Posterior cingulate gyrus (tissue), 11 donors: ENCODE measurements around the gene NEUROD1.

ENCODE experiments used
- DNase-seq, 10 donors: peaks; one replicate each; pipeline versions ENCODE4 v3.0.0 to v3.0.0-alpha.2; 2020 to 2021; ENCODE audit warnings: mixed read lengths in 3 of 10
- intact Hi-C: fragments of 100-400 bp; cut with DNase I; formaldehyde crosslinking; loops from one replicate; pipeline ENCODE4 v1.15.1; 2023

The NEUROD1 gene

GRCh38 chr2:181646415-181646987 is 33.8 kb downstream of the NEUROD1 start:
- intact Hi-C loops: no loop called here
- DNase-seq: no peak

- intact Hi-C loops: no loop called here
Measured at GRCh38 chr2:181643151-181643550, 37.2 kb downstream of the NEUROD1 start.

GRCh38 chr2:181642086-181642485 is 38.2 kb downstream of the NEUROD1 start:
- DNase-seq: no peak
- intact Hi-C loops: no loop called here

More at GRCh38 chr2:181643151-181643550, 37.2 kb downstream of the NEUROD1 start:
- DNase-seq: no peak

DNA sequence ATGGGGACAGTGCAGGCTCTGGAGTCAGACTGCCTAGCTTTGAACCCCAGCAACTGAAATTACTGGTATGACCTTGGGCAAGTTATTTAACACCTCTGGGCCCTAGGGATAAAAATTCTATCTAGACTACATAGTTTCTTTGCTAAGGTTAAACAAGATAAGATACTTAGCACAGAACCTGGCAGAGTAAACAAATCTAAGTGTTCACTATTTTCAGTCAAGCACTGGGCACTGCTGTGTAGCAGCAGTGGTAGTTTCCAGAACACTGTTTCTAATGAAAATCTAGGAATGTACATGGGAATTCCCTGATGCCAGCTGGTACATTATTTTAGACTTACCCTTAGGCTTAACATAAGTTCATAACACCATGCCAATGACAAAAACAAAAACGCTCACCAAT is 40.6 kb downstream of the NEUROD1 start:
- intact Hi-C loops: no loop called here
- no peak for DNase-seq

DNA sequence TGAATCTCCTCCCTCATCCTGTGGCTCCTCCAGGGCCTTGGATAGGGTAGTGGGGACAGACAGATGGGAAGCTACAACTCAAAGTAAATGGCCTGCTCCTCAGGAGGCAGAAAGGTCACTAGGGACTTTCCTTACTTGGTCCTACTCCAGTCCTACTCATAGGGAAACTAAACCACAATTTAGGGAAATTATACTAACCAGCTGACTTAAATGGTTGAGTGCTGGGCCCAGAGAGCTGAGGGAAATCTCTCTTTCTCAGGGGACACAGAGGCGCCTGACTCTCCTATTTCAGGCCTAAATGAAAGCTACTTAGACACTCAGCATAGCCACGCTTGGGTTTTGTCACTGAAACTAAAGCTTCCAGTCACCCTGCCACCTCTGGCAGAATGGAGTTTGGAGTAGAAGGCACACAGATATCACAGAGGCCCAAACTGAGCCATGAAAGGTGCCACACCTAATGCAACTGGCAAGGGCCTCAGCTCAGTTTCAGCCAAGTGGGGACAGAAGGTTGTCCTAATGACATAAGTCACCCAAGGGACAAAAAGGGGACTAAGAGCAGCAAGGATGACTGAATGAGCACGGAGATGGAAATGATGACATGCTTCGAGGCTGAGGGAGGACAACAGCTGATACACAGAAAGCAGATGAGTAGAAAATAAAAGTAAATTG is 47.5 kb downstream of the NEUROD1 start:
- no peak for DNase-seq
- intact Hi-C loops: no loop called here

DNA sequence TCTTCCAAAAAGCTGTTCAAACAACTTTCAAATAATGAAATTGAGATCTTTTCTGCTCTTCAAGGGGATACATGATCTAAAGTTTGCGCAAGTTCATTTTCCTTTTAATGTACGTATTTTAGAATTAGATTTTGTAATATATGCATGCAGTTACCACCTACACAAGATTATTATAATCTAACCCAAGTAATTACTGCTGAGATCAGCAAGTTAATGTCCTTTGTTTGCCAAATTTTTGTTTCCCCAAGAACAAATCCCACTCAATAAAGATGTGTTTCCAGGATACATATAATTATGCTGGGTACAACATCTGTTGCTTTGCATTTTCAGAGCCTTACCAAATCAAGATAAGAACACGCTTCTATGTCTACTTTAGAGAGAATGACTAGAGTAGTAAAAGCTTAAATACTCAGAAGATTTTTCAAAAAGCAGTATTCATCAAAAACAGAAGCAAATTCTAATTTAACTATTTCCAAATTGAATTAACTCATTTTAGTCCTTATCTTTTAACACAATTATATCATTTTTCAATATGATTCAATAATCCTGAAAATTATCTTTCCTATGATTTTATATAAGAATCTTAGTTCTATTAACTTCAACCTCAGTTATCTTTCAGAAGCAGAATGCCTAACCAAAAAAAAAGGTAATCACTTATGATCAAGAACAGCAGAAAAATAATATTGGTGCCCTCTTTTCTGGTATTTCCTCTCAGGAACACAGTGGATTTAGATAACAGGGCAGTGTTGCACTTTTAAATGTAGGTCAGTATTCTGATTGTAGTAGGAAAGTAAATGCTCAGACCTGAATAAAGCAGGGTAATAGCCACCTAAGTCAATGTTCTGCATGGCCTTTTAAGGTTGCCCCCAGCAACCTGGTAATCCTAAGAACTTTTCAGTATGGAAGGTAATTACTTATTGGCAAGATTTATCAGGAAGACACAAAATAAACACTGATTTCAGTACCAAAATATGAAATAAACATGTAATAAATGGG is 51.4 kb downstream of the NEUROD1 start:
- intact Hi-C loops: no loop called here

GRCh38 chr2:181627545-181627944 is 52.8 kb downstream of the NEUROD1 start:
- intact Hi-C loops: no loop called here
- no peak for DNase-seq

More for the DNA sequence above, 51.4 kb downstream of the NEUROD1 start:
- DNase-seq: no peak

DNA sequence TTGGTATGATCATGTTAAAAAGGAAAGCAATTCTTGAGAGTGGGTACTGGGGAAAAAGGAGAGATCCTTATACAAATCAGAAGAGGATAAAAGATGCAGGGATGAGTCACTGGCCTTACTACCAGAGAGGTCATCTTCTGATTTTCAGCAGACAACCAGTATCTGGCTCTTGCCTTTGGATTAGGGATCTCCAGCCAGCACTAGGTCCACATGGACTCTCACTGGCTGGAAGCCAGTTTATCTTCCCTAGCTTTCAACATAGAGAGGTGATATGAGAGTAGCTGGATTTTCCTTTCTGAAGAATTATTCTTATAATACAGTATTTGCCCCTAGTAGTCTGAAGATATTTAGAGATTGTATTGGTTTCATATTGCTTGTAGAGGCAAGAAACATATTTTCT is 53.6 kb downstream of the NEUROD1 start:
- intact Hi-C loops: no loop called here
- no peak for DNase-seq
